Keratinocyte (primary cell): Measurements from ENCODE around the gene TBC1D22B. TPM values are rescaled to one million over a fixed set of nuclear protein-coding genes. Genes with fewer than 3 reads are reported as not detected.

Experiments
- DNase-seq: peaks from one replicate; pipeline ENCODE4 v3.0.0-alpha.2; 2011; ENCODE audit warnings: low read depth, missing footprints, low spot score
- FAIRE-seq: peaks from 2 replicates; lab custom pipeline; 2011; peaks lifted over from hg19 to GRCh38; lab: Jason Lieb, UNC
- H2AFZ ChIP-seq: 2 replicates; pipeline ENCODE4 v1.6.0; 2012; ENCODE audit warnings: low read length, control low read depth, inconsistent platforms; ENCODE audit not compliant: control insufficient read depth
- H3K27ac ChIP-seq: 2 replicates; pipeline ENCODE4 v1.5.1; 2011; ENCODE audit warnings: low read length; ENCODE audit not compliant: control insufficient read depth, insufficient read depth
- H3K27me3 ChIP-seq: 3 replicates; pipeline ENCODE4 v1.6.0; 2011; ENCODE audit warnings: low read length; ENCODE audit not compliant: control insufficient read depth, insufficient read depth; ENCODE audit errors: extremely low read depth
- H3K36me3 ChIP-seq, 2 experiments: 2 replicates in 1 of 2; 3 replicates in 1 of 2; pipeline ENCODE4 v1.5.1; 2011; ENCODE audit warnings: low read length in 2 of 2, mild to moderate bottlenecking in 1 of 2; ENCODE audit not compliant: control insufficient read depth in 2 of 2, insufficient read depth in 2 of 2; ENCODE audit errors: extremely low read depth in 1 of 2
- H3K4me1 ChIP-seq: 3 replicates; pipeline ENCODE4 v1.5.1; 2011; ENCODE audit warnings: low read length; ENCODE audit not compliant: control insufficient read depth, insufficient read depth; ENCODE audit errors: extremely low read depth
- H3K4me2 ChIP-seq: 3 replicates; pipeline ENCODE4 v1.6.0; 2011; ENCODE audit warnings: low read depth, low read length; ENCODE audit not compliant: control insufficient read depth, insufficient read depth; ENCODE audit errors: extremely low read depth
- H3K4me3 ChIP-seq, 3 experiments: fragments of 200-600 bp in 1 of 3; sonication (generic) in 1 of 3; 2 replicates in 2 of 3; 3 replicates in 1 of 3; pipeline ENCODE4 v1.5.1; 2011 to 2016; ENCODE audit warnings: low read length in 3 of 3, mild to moderate bottlenecking in 3 of 3, control low read depth in 2 of 3, inconsistent platforms in 1 of 3, low read depth in 1 of 3, mixed read lengths in 1 of 3, mixed run types in 1 of 3, moderate library complexity in 1 of 3; ENCODE audit not compliant: control insufficient read depth in 2 of 3, insufficient read depth in 2 of 3; ENCODE audit errors: extremely low read depth in 1 of 3
- H3K79me2 ChIP-seq: 2 replicates; pipeline ENCODE4 v1.6.0; 2012; ENCODE audit warnings: low read length; ENCODE audit not compliant: control insufficient read depth, insufficient read depth
- H3K9ac ChIP-seq: 3 replicates; pipeline ENCODE4 v1.6.0; 2011; ENCODE audit warnings: low read length; ENCODE audit not compliant: control insufficient read depth, insufficient read depth; ENCODE audit errors: extremely low read depth
- H3K9me1 ChIP-seq: 3 replicates; pipeline ENCODE4 v1.6.0; 2011; ENCODE audit warnings: low read length; ENCODE audit not compliant: control insufficient read depth, insufficient read depth; ENCODE audit errors: extremely low read depth
- H3K9me3 ChIP-seq: 2 replicates; pipeline ENCODE4 v1.5.1; 2012; ENCODE audit warnings: low read depth, low read length; ENCODE audit not compliant: control insufficient read depth
- H4K20me1 ChIP-seq: 3 replicates; pipeline ENCODE4 v1.6.0; 2011; ENCODE audit warnings: low read length; ENCODE audit not compliant: control insufficient read depth, insufficient read depth; ENCODE audit errors: extremely low read depth
- EZH2 ChIP-seq: IDR thresholded peaks from one replicate; pipeline ENCODE4 v1.6.1; 2012; ENCODE audit warnings: inconsistent platforms, mild to moderate bottlenecking, low read length, moderate library complexity
- dilution Hi-C: fragments of 300-500 bp; cut with MboI; formaldehyde crosslinking; loops from one replicate; pipeline ENCODE4 v1.7.0; 2020; ENCODE audit warnings: low sequenced_read_pairs; ENCODE audit not compliant: extremely low pct_ligation_motif_present
- polyA plus RNA-seq, 5 experiments: library from polyadenylated mRNA; depleted of rRNA in 3 of 5; stranded (reverse) in 3 of 5; stranded (forward) in 1 of 5; unstranded in 1 of 5; fragments of >200 nt; gene quantifications; 1 replicate in 1 of 5; 2 replicates in 3 of 5; 3 replicates in 1 of 5; pipeline versions ENCODE4 v1.2.1 to v1.2.3, GENCODE V29; 2011 to 2012; ENCODE audit warnings: missing spikeins in 2 of 5, low read depth in 1 of 5, low replicate concordance in 1 of 5
- TF ChIP-seq, protein P1 (sequence below), 3 experiments: IDR thresholded peaks in 1 of 3; conservative IDR thresholded peaks in 1 of 3; optimal IDR thresholded peaks in 1 of 3; 2 replicates in 2 of 3; 3 replicates in 1 of 3; pipeline versions ENCODE3 to v1.5.1; 2011; ENCODE audit warnings: low read length in 3 of 3, mild to moderate bottlenecking in 3 of 3, moderate library complexity in 2 of 3, control low read depth in 1 of 3, inconsistent platforms in 1 of 3; ENCODE audit not compliant: insufficient read depth in 2 of 3; ENCODE audit errors: extremely low read depth in 1 of 3

The TBC1D22B gene
- polyA plus RNA-seq, 1 donor (not counting 4 experiments of a cell fraction or from before 2014, with no cell fraction given): 5.9 TPM

DNA sequence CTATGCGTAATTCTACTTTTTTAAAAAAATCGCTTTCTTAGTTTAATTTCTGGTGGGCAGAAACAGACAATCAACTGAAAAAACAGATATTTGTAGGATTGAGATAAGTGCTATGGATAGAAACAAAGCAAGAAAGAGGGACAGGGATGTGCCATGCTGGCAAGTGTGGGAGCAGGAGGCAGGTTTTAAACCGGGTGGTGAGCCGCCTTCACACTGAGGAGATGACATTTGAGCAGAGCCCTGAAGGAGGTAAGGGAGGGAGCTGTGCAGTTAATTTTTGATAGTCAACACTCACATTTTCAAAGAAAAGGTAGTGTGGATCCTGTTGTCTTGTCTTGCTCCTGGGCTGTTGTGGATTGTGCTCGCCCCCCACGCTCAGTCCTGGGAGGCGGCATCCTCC is 47.2 kb downstream of the TBC1D22B start:
- Histone ChIP-seq H3K4me2 (no peak overlapping the region), H2AFZ (no peak overlapping the region), H3K79me2 (no peaks in the 10 kb centered on the region), H3K27me3 (no peaks in the 10 kb centered on the region), H3K9me3 (no peaks in the 10 kb centered on the region), H4K20me1 (no peaks in the 10 kb centered on the region), H3K4me3 (no peak overlapping the region), H3K9ac (no peak overlapping the region), H3K9me1 (no peaks in the 10 kb centered on the region), H3K36me3 (peaks cover 10 to 12% of the 10 kb centered on the region in 2 experiments), H3K27ac (no peak overlapping the region), H3K4me1 (peaks cover 8% of the 10 kb centered on the region)
- dilution Hi-C loops: no loop called here
- DNase-seq (no peak), FAIRE-seq (no peak)
- no peak for TF ChIP-seq EZH2
- TF ChIP-seq, protein P1, sequence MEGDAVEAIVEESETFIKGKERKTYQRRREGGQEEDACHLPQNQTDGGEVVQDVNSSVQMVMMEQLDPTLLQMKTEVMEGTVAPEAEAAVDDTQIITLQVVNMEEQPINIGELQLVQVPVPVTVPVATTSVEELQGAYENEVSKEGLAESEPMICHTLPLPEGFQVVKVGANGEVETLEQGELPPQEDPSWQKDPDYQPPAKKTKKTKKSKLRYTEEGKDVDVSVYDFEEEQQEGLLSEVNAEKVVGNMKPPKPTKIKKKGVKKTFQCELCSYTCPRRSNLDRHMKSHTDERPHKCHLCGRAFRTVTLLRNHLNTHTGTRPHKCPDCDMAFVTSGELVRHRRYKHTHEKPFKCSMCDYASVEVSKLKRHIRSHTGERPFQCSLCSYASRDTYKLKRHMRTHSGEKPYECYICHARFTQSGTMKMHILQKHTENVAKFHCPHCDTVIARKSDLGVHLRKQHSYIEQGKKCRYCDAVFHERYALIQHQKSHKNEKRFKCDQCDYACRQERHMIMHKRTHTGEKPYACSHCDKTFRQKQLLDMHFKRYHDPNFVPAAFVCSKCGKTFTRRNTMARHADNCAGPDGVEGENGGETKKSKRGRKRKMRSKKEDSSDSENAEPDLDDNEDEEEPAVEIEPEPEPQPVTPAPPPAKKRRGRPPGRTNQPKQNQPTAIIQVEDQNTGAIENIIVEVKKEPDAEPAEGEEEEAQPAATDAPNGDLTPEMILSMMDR (optimal IDR thresholded peaks at IDR 0.05 in 1 of 3, IDR thresholded peaks at IDR 0.05 in 1 of 3, conservative IDR thresholded peaks at IDR 0.05 in 1 of 3; ENCODE audit: extremely low read depth in 1 of 3, insufficient read depth in 2 of 3, low read length in 3 of 3): no peak

DNA sequence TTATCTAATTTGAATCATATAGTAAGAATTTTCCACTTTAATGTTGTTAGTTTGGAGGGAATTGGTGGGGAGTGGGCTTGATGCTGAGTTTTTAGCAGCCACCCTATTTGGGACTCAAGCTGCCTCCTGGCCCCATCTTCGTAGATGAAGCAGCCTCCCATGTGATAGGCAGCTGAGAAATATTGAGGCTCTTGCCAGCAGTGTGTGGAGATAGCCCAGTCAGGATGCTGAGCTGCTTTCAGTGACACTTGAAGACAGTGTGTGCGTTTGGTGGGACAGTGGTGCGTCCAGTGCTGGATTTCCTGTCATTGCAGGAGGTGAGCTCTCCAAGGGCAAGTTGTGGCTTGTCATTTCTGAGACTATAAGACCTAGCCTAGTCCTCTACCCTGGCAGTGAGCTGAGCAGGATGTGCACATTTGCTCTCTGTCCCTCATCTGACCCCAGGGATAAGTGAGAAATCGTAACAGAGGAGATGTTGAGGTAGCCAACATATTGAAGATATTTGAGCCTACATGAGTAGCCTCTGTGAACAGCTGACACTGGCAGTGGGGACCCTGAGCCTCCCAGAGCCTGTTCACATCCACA is 48.4 kb downstream of the TBC1D22B start:
- no peak overlapping the region for H3K9ac ChIP-seq
- H3K9me1 ChIP-seq: no peaks in the 10 kb centered on the region
- no peak for FAIRE-seq
- dilution Hi-C loops: no loop called here
- peaks cover 10 to 12% of the 10 kb centered on the region in 2 experiments for H3K36me3 ChIP-seq
- no peak overlapping the region for H3K4me3 ChIP-seq
- H4K20me1 ChIP-seq: no peaks in the 10 kb centered on the region
- no peaks in the 10 kb centered on the region for H3K27me3 ChIP-seq
- no peak overlapping the region for H3K4me2 ChIP-seq
- no peaks in the 10 kb centered on the region for H3K9me3 ChIP-seq
- no peak overlapping the region for H2AFZ ChIP-seq
- TF ChIP-seq EZH2: no peak
- TF ChIP-seq, protein P1 (optimal IDR thresholded peaks at IDR 0.05 in 1 of 3, IDR thresholded peaks at IDR 0.05 in 1 of 3, conservative IDR thresholded peaks at IDR 0.05 in 1 of 3; ENCODE audit: extremely low read depth in 1 of 3, insufficient read depth in 2 of 3, low read length in 3 of 3): no peak
- no peak for DNase-seq
- H3K79me2 ChIP-seq: no peaks in the 10 kb centered on the region
- H3K4me1 ChIP-seq: peaks cover 8% of the 10 kb centered on the region
- no peak overlapping the region for H3K27ac ChIP-seq
